UCSD-AML1 (cell line): ENCODE measurements around the gene ID2.

Source experiments
- DNase-seq: peaks from one replicate; lab custom pipeline; 2025; ENCODE audit not compliant: unreplicated experiment; lab: John Stamatoyannopoulos, UW

ID2 gene

GRCh38 chr2:8647462-8647857, 34.4 kb upstream of the ID2 start:
- no peak for DNase-seq

GRCh38 chr2:8648441-8649213, 33.2 kb upstream of the ID2 start:
- no peak for DNase-seq

GRCh38 chr2:8649718-8650117, 32.1 kb upstream of the ID2 start:
- DNase-seq = no peak

- DNase-seq = no peak
Observed at GRCh38 chr2:8650256-8650655, 31.6 kb upstream of the ID2 start.

- no peak for DNase-seq
Observed at GRCh38 chr2:8652774-8653426, 29.0 kb upstream of the ID2 start.

- DNase-seq = no peak
Observed at GRCh38 chr2:8653485-8653884, 28.4 kb upstream of the ID2 start.

- no peak for DNase-seq
Observed at GRCh38 chr2:8654041-8654440, 27.8 kb upstream of the ID2 start.

GRCh38 chr2:8654483-8654882, 27.4 kb upstream of the ID2 start:
- no peak for DNase-seq

- no peak for DNase-seq
Observed at GRCh38 chr2:8656160-8656641, 25.7 kb upstream of the ID2 start.

GRCh38 chr2:8656811-8657210, 25.0 kb upstream of the ID2 start:
- DNase-seq = no peak

GRCh38 chr2:8657423-8658062, 24.3 kb upstream of the ID2 start:
- no peak for DNase-seq

GRCh38 chr2:8658064-8658862, 23.6 kb upstream of the ID2 start:
- DNase-seq = no peak

GRCh38 chr2:8659092-8659734, 22.6 kb upstream of the ID2 start:
- no peak for DNase-seq

- no peak for DNase-seq
Observed at GRCh38 chr2:8659735-8660492, 21.9 kb upstream of the ID2 start.

GRCh38 chr2:8661235-8661634, 20.6 kb upstream of the ID2 start:
- DNase-seq = no peak

- DNase-seq = no peak
Observed at GRCh38 chr2:8661736-8662135, 20.1 kb upstream of the ID2 start.

GRCh38 chr2:8662239-8662879, 19.5 kb upstream of the ID2 start:
- DNase-seq = no peak

- peak; percentile 36 for DNase-seq
Observed at GRCh38 chr2:8663997-8664396, 17.9 kb upstream of the ID2 start.

- no peak for DNase-seq
Observed at GRCh38 chr2:8666581-8666980, 15.3 kb upstream of the ID2 start.
